ENCODE measurements around the gene CALHM6.
"Not testable (repeated sequence)": the region's sequence is repeated elsewhere in the genome, so short reads cannot be mapped to it uniquely, and the experiment has no call there.

The CALHM6 gene

DNA sequence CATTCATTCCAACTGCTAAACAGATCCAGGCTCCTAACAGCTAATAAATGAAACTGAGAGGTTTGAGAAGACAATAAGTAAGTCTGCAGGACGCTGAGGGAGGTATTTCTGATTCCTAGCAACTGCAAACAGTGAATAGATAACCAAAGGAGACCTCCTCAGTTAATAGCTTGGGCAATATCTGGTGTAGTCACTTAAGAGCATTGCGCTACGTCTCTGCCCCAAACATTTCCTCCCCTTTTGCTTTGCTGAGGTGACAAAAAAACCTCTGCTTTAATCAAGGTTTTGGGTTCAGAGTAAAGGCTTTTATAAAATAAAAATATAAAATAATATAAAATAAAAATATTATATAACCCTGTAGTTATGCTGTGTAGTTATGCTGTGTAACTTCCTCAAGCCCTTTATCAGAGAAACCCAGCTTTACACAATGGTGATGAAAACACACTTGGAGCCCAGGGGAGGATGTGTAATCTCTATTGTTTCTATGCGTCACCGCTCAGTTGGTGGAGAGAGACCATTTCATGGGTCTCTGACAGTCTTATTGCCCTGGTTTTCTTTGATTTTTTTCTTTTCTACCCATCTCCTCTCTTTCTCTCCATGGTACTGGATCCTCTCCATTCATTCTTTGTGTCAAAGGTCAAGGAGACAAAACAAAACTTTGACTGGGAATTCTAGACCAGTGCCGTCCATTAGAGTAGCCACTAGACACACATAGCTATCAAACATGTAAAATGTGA lies 31.3 kb downstream of the CALHM6 start:
- DNase-seq = no peak
- Histone ChIP-seq H3K79me2 (ENCODE audit: control insufficient read depth, insufficient read depth, low read length, poor library complexity) (no peaks in the 10 kb centered on the region), H3K9me3 (ENCODE audit: insufficient read depth, low read depth, low read length) (peaks cover 1% of the 10 kb centered on the region), H4K91ac (ENCODE audit: low read depth, low read length) (no peak overlapping the region), H3K4ac (ENCODE audit: low read depth, low read length) (no peak overlapping the region), H3K4me2 (ENCODE audit: low read length) (no peak overlapping the region), H3K27me3 (ENCODE audit: insufficient read depth, low read length) (no peaks in the 10 kb centered on the region), H3K4me1 (ENCODE audit: control insufficient read depth in 1 of 2, insufficient read depth in 2 of 2, low read length in 2 of 2) (no peaks in the 10 kb centered on the region), H3K23ac (ENCODE audit: low read length) (no peak overlapping the region), H2BK120ac (ENCODE audit: insufficient read depth, low read length, poor library complexity) (no peak overlapping the region), H4K12ac (ENCODE audit: low read depth, low read length) (no peak overlapping the region), H3K27ac (ENCODE audit: low read depth, low read length) (no peak overlapping the region), H3K18ac (ENCODE audit: low read length) (no peak overlapping the region), H4K8ac (ENCODE audit: low read depth, low read length) (no peak overlapping the region), H3K36me3 (ENCODE audit: control insufficient read depth in 1 of 2, insufficient read depth in 2 of 2, low read length in 2 of 2) (no peaks in the 10 kb centered on the region), H2BK5ac (ENCODE audit: low read depth, low read length, poor library complexity) (no peak overlapping the region), H3K79me1 (ENCODE audit: low read length) (no peaks in the 10 kb centered on the region), H3K14ac (ENCODE audit: low read length) (no peak overlapping the region), H3K4me3 (ENCODE audit: low read depth, low read length) (no peak overlapping the region), H2BK12ac (ENCODE audit: low read length) (no peak overlapping the region), H3K9ac (ENCODE audit: low read length) (no peak overlapping the region), H2AFZ (ENCODE audit: insufficient read depth, low read length, poor library complexity) (no peak overlapping the region), H2AK5ac (ENCODE audit: low read length) (no peak overlapping the region)
- WGBS (ENCODE audit: extremely low coverage, insufficient coverage, insufficient read length) = no CpG with 5 or more reads among the region's 6 CpGs

DNA sequence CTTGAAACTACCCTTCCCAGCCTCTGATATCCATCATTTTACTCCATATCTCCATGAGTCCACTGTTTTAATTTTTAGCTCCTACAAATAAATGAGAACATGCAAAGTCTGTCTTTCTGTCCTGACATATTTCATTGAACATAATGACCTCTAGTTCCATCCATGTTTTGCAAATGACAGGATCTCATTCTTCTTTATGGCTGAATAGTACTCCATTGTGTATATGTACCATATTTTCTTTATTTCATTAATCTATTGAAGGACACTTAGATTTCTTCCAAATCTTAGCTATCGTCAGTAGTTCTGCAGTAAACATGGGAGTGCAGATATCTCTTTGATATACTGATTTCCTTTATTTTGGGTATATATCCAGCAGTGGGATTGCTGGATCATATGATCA lies 34.0 kb downstream of the CALHM6 start:
- H3K9me3 ChIP-seq (ENCODE audit: insufficient read depth, low read depth, low read length) = not testable (repeated sequence)

DNA sequence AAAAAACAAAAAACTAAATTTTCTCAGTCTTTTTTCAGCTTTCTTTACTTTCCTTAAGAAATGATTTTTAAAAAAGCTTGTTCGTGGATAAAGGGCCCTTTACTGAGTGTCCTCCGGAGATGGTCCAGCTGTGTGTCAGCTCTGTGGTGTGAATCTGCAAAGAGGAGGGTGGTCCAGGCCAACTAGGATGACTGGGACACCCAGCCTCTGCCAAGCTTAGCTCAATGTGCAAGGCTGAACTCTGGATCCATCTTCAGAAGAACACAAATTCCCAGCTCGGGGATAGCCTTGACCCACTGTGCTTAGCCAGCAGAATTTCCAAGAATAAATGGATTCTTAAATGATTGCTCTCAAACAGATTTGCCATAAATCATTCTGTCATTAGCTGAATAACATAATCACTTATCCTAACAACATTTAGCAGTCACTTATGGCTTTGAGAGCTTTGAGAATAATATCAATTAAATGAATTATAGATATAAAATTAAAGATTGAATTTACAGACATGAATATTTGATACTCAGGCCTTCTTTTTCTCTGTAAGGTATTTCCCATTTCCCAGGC lies 36.0 kb downstream of the CALHM6 start:
- Histone ChIP-seq H2BK120ac (ENCODE audit: insufficient read depth, low read length, poor library complexity) (no peak overlapping the region), H4K8ac (ENCODE audit: low read depth, low read length) (no peak overlapping the region), H3K4ac (ENCODE audit: low read depth, low read length) (no peak overlapping the region), H2AFZ (ENCODE audit: insufficient read depth, low read length, poor library complexity) (no peak overlapping the region), H4K12ac (ENCODE audit: low read depth, low read length) (no peak overlapping the region), H4K91ac (ENCODE audit: low read depth, low read length) (no peak overlapping the region), H3K9ac (ENCODE audit: low read length) (no peak overlapping the region), H3K9me3 (ENCODE audit: insufficient read depth, low read depth, low read length) (peaks cover 1% of the 10 kb centered on the region), H3K36me3 (ENCODE audit: control insufficient read depth in 1 of 2, insufficient read depth in 2 of 2, low read length in 2 of 2) (no peaks in the 10 kb centered on the region), H3K4me3 (ENCODE audit: low read depth, low read length) (no peak overlapping the region), H2BK12ac (ENCODE audit: low read length) (no peak overlapping the region), H3K4me1 (ENCODE audit: control insufficient read depth in 1 of 2, insufficient read depth in 2 of 2, low read length in 2 of 2) (no peaks in the 10 kb centered on the region), H3K14ac (ENCODE audit: low read length) (no peak overlapping the region), H3K27me3 (ENCODE audit: insufficient read depth, low read length) (no peaks in the 10 kb centered on the region), H3K4me2 (ENCODE audit: low read length) (no peak overlapping the region), H2AK5ac (ENCODE audit: low read length) (no peak overlapping the region), H3K79me2 (ENCODE audit: control insufficient read depth, insufficient read depth, low read length, poor library complexity) (no peaks in the 10 kb centered on the region), H3K18ac (ENCODE audit: low read length) (no peak overlapping the region), H3K79me1 (ENCODE audit: low read length) (no peaks in the 10 kb centered on the region), H3K27ac (ENCODE audit: low read depth, low read length) (no peak overlapping the region), H3K23ac (ENCODE audit: low read length) (no peak overlapping the region), H2BK5ac (ENCODE audit: low read depth, low read length, poor library complexity) (no peak overlapping the region)
- no peak for DNase-seq
- WGBS (ENCODE audit: extremely low coverage, insufficient coverage, insufficient read length) = no CpG with 5 or more reads among the region's 3 CpGs

More for the DNA sequence above, 34.0 kb downstream of the CALHM6 start:
- not testable (repeated sequence) for H4K8ac ChIP-seq (ENCODE audit: low read depth, low read length); H3K79me2 ChIP-seq (ENCODE audit: control insufficient read depth, insufficient read depth, low read length, poor library complexity); H2BK12ac ChIP-seq (ENCODE audit: low read length); H3K27me3 ChIP-seq (ENCODE audit: insufficient read depth, low read length); H3K4me2 ChIP-seq (ENCODE audit: low read length); H2BK120ac ChIP-seq (ENCODE audit: insufficient read depth, low read length, poor library complexity); H2BK5ac ChIP-seq (ENCODE audit: low read depth, low read length, poor library complexity); H2AFZ ChIP-seq (ENCODE audit: insufficient read depth, low read length, poor library complexity); H4K12ac ChIP-seq (ENCODE audit: low read depth, low read length); H3K18ac ChIP-seq (ENCODE audit: low read length); H3K36me3 ChIP-seq (ENCODE audit: control insufficient read depth in 1 of 2, insufficient read depth in 2 of 2, low read length in 2 of 2); H3K79me1 ChIP-seq (ENCODE audit: low read length); H4K91ac ChIP-seq (ENCODE audit: low read depth, low read length); H3K14ac ChIP-seq (ENCODE audit: low read length); H2AK5ac ChIP-seq (ENCODE audit: low read length); H3K4ac ChIP-seq (ENCODE audit: low read depth, low read length); DNase-seq; H3K23ac ChIP-seq (ENCODE audit: low read length); H3K27ac ChIP-seq (ENCODE audit: low read depth, low read length); H3K9ac ChIP-seq (ENCODE audit: low read length); H3K4me1 ChIP-seq (ENCODE audit: control insufficient read depth in 1 of 2, insufficient read depth in 2 of 2, low read length in 2 of 2); H3K4me3 ChIP-seq (ENCODE audit: low read depth, low read length)
- WGBS (ENCODE audit: extremely low coverage, insufficient coverage, insufficient read length) = no CpG with 5 or more reads among the region's 1 CpG

DNA sequence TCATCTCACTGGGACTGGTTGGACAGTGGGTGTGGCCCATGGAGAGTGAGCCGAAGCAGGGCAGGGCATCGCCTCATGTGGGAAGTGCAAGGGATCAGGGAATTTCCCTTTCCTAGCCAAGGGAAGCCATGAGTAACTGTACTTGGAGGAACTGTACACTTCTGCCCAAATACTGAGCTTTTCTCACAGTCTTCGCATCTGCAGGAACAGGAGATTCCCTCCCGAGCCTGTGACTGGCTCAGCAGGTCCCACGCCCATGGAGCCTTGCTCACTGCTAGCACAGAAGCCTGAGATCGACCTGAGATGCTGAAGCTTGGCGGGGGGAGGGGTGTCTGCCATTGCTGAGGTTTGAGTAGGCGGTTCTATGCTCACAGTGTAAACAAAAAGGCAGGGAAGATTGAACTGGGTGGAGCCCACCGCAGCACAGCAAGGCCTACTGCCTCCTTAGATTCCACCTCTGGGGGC lies 39.8 kb downstream of the CALHM6 start:
- Histone ChIP-seq H2BK120ac (ENCODE audit: insufficient read depth, low read length, poor library complexity) (no peak overlapping the region), H2BK12ac (ENCODE audit: low read length) (no peak overlapping the region), H3K4me3 (ENCODE audit: low read depth, low read length) (no peak overlapping the region), H3K36me3 (ENCODE audit: control insufficient read depth in 1 of 2, insufficient read depth in 2 of 2, low read length in 2 of 2) (no peaks in the 10 kb centered on the region), H4K8ac (ENCODE audit: low read depth, low read length) (no peak overlapping the region), H3K27me3 (ENCODE audit: insufficient read depth, low read length) (no peaks in the 10 kb centered on the region), H3K9me3 (ENCODE audit: insufficient read depth, low read depth, low read length) (peaks cover 1% of the 10 kb centered on the region), H2AK5ac (ENCODE audit: low read length) (no peak overlapping the region), H3K27ac (ENCODE audit: low read depth, low read length) (no peak overlapping the region), H3K18ac (ENCODE audit: low read length) (no peak overlapping the region), H2AFZ (ENCODE audit: insufficient read depth, low read length, poor library complexity) (no peak overlapping the region), H4K91ac (ENCODE audit: low read depth, low read length) (no peak overlapping the region), H3K14ac (ENCODE audit: low read length) (no peak overlapping the region), H3K79me2 (ENCODE audit: control insufficient read depth, insufficient read depth, low read length, poor library complexity) (no peaks in the 10 kb centered on the region), H4K12ac (ENCODE audit: low read depth, low read length) (no peak overlapping the region), H2BK5ac (ENCODE audit: low read depth, low read length, poor library complexity) (no peak overlapping the region), H3K4me2 (ENCODE audit: low read length) (no peak overlapping the region), H3K4me1 (ENCODE audit: control insufficient read depth in 1 of 2, insufficient read depth in 2 of 2, low read length in 2 of 2) (no peaks in the 10 kb centered on the region), H3K79me1 (ENCODE audit: low read length) (no peaks in the 10 kb centered on the region), H3K9ac (ENCODE audit: low read length) (no peak overlapping the region), H3K4ac (ENCODE audit: low read depth, low read length) (no peak overlapping the region), H3K23ac (ENCODE audit: low read length) (no peak overlapping the region)
- no peak for DNase-seq
- WGBS (ENCODE audit: extremely low coverage, insufficient coverage, insufficient read length) = no CpG with 5 or more reads among the region's 9 CpGs

All from trophoblast cell (in vitro differentiated cells and primary cell).